CD14-positive monocyte (primary cell): Measurements from ENCODE around the gene COL9A2. TPM values are rescaled to one million over a fixed set of nuclear protein-coding genes. Genes with fewer than 3 reads are reported as not detected.

Experiments
- DNase-seq, 3 donors: peaks; one replicate each; pipeline ENCODE4 v3.0.0-alpha.2; 2011 to 2022
- H2AFZ ChIP-seq: 2 replicates; pipeline ENCODE4 v1.6.0; 2012; ENCODE audit warnings: mild to moderate bottlenecking, low read depth, low read length, inconsistent platforms; ENCODE audit not compliant: insufficient read depth, poor library complexity, severe bottlenecking
- H3K27ac ChIP-seq, 2 donors: 1 replicate in 1 of 2; 2 replicates in 1 of 2; pipeline ENCODE4 v1.5.1; 2012 to 2013; ENCODE audit warnings: low read length in 2 of 2, control low read depth in 1 of 2, inconsistent platforms in 1 of 2, low read depth in 1 of 2, mild to moderate bottlenecking in 1 of 2
- H3K27me3 ChIP-seq, 2 donors: one replicate each; pipeline versions ENCODE4 v1.6.0 to v1.6.1; 2011 to 2013; ENCODE audit warnings: low read length in 2 of 2; ENCODE audit not compliant: control insufficient read depth in 2 of 2, insufficient read depth in 2 of 2
- H3K36me3 ChIP-seq, 2 donors: replicated peaks in 1 of 2; 1 replicate in 1 of 2; 2 replicates in 1 of 2; pipeline versions ENCODE4 v1.5.1 to v1.6.1; 2012 to 2013; ENCODE audit warnings: low read length in 2 of 2, control low read depth in 1 of 2, inconsistent platforms in 1 of 2, mild to moderate bottlenecking in 1 of 2; ENCODE audit not compliant: insufficient read depth in 2 of 2, control insufficient read depth in 1 of 2
- H3K4me1 ChIP-seq, 2 donors: 1 replicate in 1 of 2; 2 replicates in 1 of 2; pipeline versions ENCODE4 v1.5.1 to v1.6.1; 2012 to 2013; ENCODE audit warnings: low read length in 2 of 2, control low read depth in 1 of 2, inconsistent platforms in 1 of 2, mild to moderate bottlenecking in 1 of 2, moderate library complexity in 1 of 2; ENCODE audit not compliant: insufficient read depth in 2 of 2, control insufficient read depth in 1 of 2
- H3K4me2 ChIP-seq: replicated peaks from 2 replicates; pipeline ENCODE3; 2012; ENCODE audit warnings: low read length, moderate library complexity, mild to moderate bottlenecking; ENCODE audit not compliant: poor library complexity, severe bottlenecking; ENCODE audit errors: extremely low read depth
- H3K4me3 ChIP-seq, 3 experiments: fragments of 200-600 bp in 1 of 3; sonication (generic) in 1 of 3; replicated peaks in 1 of 3; 1 replicate in 2 of 3; 2 replicates in 1 of 3; pipeline ENCODE4 v1.5.1; 2011 to 2013; ENCODE audit warnings: low read length in 3 of 3, mild to moderate bottlenecking in 3 of 3, control low read depth in 2 of 3, low read depth in 2 of 3, inconsistent platforms in 1 of 3, moderate library complexity in 1 of 3
- H3K79me2 ChIP-seq: 2 replicates; pipeline ENCODE4 v1.6.0; 2012; ENCODE audit warnings: mild to moderate bottlenecking, control low read depth, inconsistent platforms, low read length, moderate library complexity; ENCODE audit not compliant: insufficient read depth
- H3K9ac ChIP-seq: 2 replicates; pipeline ENCODE4 v1.6.0; 2017; ENCODE audit warnings: low read length, mild to moderate bottlenecking; ENCODE audit not compliant: insufficient read depth, poor library complexity, severe bottlenecking
- H3K9me3 ChIP-seq, 2 donors: replicated peaks in 1 of 2; 1 replicate in 1 of 2; 2 replicates in 1 of 2; pipeline versions ENCODE4 v1.5.1 to v1.6.1; 2012 to 2013; ENCODE audit warnings: low read length in 2 of 2, control low read depth in 1 of 2; ENCODE audit not compliant: control insufficient read depth in 1 of 2, insufficient read depth in 1 of 2
- H4K20me1 ChIP-seq: 2 replicates; pipeline ENCODE4 v1.6.0; 2012; ENCODE audit warnings: mild to moderate bottlenecking, low read length, control low read depth, moderate library complexity; ENCODE audit not compliant: insufficient read depth
- H3K27ac Mint-ChIP-seq, 7 donors: one replicate each; pipeline ENCODE4 v1.8.0; 2020; ENCODE audit warnings: mild to moderate bottlenecking in 7 of 7, mixed read lengths in 7 of 7, moderate library complexity in 6 of 7, inconsistent platforms in 2 of 7
- H3K27me3 Mint-ChIP-seq, 3 donors: one replicate each; pipeline ENCODE4 v1.8.0; 2021 to 2022; ENCODE audit warnings: low read depth in 3 of 3, mild to moderate bottlenecking in 3 of 3, mixed read lengths in 3 of 3, moderate library complexity in 3 of 3, inconsistent platforms in 1 of 3
- H3K36me3 Mint-ChIP-seq, 2 donors: one replicate each; pipeline ENCODE4 v1.8.0; 2020; ENCODE audit warnings: mixed read lengths in 2 of 2, inconsistent platforms in 1 of 2, mild to moderate bottlenecking in 1 of 2
- H3K4me1 Mint-ChIP-seq: one replicate; pipeline ENCODE4 v1.8.0; 2020; ENCODE audit warnings: mild to moderate bottlenecking, mixed read lengths
- H3K4me3 Mint-ChIP-seq, 2 donors: one replicate each; pipeline ENCODE4 v1.8.0; 2020; ENCODE audit warnings: mild to moderate bottlenecking in 2 of 2, mixed read lengths in 2 of 2, moderate library complexity in 1 of 2
- H3K9me3 Mint-ChIP-seq, 7 donors: one replicate each; pipeline ENCODE4 v1.8.0; 2020 to 2022; ENCODE audit warnings: mixed read lengths in 7 of 7, mild to moderate bottlenecking in 6 of 7, moderate library complexity in 6 of 7, inconsistent platforms in 2 of 7
- WGBS: methylation state at CpG from one replicate; pipeline ENCODE4 v1.1.5; 2013; ENCODE audit warnings: missing lambda C conversion rate; ENCODE audit not compliant: insufficient coverage; 5-methylcytosine and 5-hydroxymethylcytosine counted together
- intact Hi-C, 2 donors: fragments of 100-400 bp; cut with micrococcal nuclease; formaldehyde crosslinking; loops; one replicate each; pipeline versions ENCODE4 v1.15.0 to v1.15.1; 2023
- polyA plus RNA-seq, 3 donors: library from polyadenylated mRNA; depleted of rRNA in 1 of 3; unstranded in 2 of 3; stranded (reverse) in 1 of 3; fragments of 300-500 nt in 2 of 3; fragments of >200 nt in 1 of 3; fragmentation: Illumina TruSeq in 2 of 3; gene quantifications; 1 replicate in 2 of 3; 2 replicates in 1 of 3; pipeline ENCODE4 v1.2.3, GENCODE V29; 2012 to 2021
- TF ChIP-seq, protein P1 (sequence below): fragments of 200-600 bp; IDR thresholded peaks from one replicate; pipeline ENCODE4 v1.8.0; 2022; ENCODE audit warnings: antibody characterized with exemption, mild to moderate bottlenecking

The COL9A2 gene
- polyA plus RNA-seq, 3 donors, result 2.0 to 24.3 (median 2.6) TPM

DNA sequence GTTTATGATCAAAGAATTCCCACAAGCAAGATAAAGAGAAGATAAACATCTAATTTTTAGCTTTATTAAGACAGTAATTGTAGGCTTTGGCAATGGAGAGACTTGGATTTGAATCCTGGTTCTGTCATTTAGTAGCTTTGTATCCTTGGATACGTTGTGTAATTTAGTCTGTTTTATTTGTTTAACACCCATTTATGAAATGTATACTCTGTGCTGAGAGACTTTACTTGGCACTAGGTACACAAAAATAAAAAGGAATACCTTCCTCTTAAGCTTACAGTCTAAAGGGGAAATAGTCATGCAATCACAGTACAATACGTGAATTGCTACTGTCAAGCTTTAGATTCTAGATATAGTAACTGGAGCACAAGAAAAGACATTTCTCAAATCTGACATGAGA is 35.2 kb downstream of the COL9A2 start:
- Mint-ChIP-seq H3K27ac (no peak overlapping the region), H3K36me3 (peaks cover 58 to 68% of the 10 kb centered on the region in 2 donors), H3K27me3 (peaks cover 0 to 2% (median 1%) of the 10 kb centered on the region in 3 donors), H3K4me1 (no peaks in the 10 kb centered on the region), H3K4me3 (no peak overlapping the region), H3K9me3 (no peaks in the 10 kb centered on the region)
- peaks cover 41 to 73% of the 10 kb centered on the region in 2 donors for H3K36me3 ChIP-seq
- no peaks in the 10 kb centered on the region for H3K4me1 ChIP-seq
- TF ChIP-seq, protein P1, sequence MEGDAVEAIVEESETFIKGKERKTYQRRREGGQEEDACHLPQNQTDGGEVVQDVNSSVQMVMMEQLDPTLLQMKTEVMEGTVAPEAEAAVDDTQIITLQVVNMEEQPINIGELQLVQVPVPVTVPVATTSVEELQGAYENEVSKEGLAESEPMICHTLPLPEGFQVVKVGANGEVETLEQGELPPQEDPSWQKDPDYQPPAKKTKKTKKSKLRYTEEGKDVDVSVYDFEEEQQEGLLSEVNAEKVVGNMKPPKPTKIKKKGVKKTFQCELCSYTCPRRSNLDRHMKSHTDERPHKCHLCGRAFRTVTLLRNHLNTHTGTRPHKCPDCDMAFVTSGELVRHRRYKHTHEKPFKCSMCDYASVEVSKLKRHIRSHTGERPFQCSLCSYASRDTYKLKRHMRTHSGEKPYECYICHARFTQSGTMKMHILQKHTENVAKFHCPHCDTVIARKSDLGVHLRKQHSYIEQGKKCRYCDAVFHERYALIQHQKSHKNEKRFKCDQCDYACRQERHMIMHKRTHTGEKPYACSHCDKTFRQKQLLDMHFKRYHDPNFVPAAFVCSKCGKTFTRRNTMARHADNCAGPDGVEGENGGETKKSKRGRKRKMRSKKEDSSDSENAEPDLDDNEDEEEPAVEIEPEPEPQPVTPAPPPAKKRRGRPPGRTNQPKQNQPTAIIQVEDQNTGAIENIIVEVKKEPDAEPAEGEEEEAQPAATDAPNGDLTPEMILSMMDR, result no peak
- H3K4me3 ChIP-seq, result no peak overlapping the region
- no peaks in the 10 kb centered on the region for H4K20me1 ChIP-seq
- no peak overlapping the region for H2AFZ ChIP-seq
- no peaks in the 10 kb centered on the region for H3K79me2 ChIP-seq
- H3K9ac ChIP-seq, result no peak overlapping the region
- DNase-seq, result no peak
- no peaks in the 10 kb centered on the region for H3K27me3 ChIP-seq
- WGBS, result 80% methylated on average over 1 of the region's 2 CpGs
- intact Hi-C loops, result no loop called here
- H3K9me3 ChIP-seq, result no peaks in the 10 kb centered on the region
- no peak overlapping the region for H3K27ac ChIP-seq
- no peak overlapping the region for H3K4me2 ChIP-seq

GRCh38 chr1:40276122-40276521 is 41.0 kb downstream of the COL9A2 start:
- TF ChIP-seq, protein P1, result no peak
- DNase-seq, result no peak
- Mint-ChIP-seq H3K4me3 (no peak overlapping the region), H3K36me3 (peaks cover 62 to 64% of the 10 kb centered on the region in 2 donors), H3K27me3 (peaks cover 0 to 2% (median 0%) of the 10 kb centered on the region in 3 donors), H3K4me1 (peaks cover 2% of the 10 kb centered on the region), H3K9me3 (no peaks in the 10 kb centered on the region), H3K27ac (peak overlapping the region in 5 of 7 donors; percentile 9 to 70 (median 37))
- H3K36me3 ChIP-seq, result peaks cover 54 to 77% of the 10 kb centered on the region in 2 donors
- H3K9ac ChIP-seq, result no peak overlapping the region
- no peak overlapping the region for H3K4me2 ChIP-seq
- H3K4me3 ChIP-seq, result no peak overlapping the region
- no peaks in the 10 kb centered on the region for H3K79me2 ChIP-seq
- WGBS, result 97% methylated on average over 2 of the region's 3 CpGs
- intact Hi-C loops, result no loop called here
- H3K27ac ChIP-seq, result peak overlapping the region in 1 of 2 donors; percentile 36
- no peak overlapping the region for H2AFZ ChIP-seq
- H4K20me1 ChIP-seq, result no peaks in the 10 kb centered on the region
- H3K4me1 ChIP-seq, result no peaks in the 10 kb centered on the region
- H3K9me3 ChIP-seq, result no peaks in the 10 kb centered on the region
- no peaks in the 10 kb centered on the region for H3K27me3 ChIP-seq
